ENCODE results near the gene CSTPP1. TPM values are rescaled to one million over a fixed set of nuclear protein-coding genes. Genes with fewer than 3 reads are reported as not detected.

The CSTPP1 gene
- total RNA-seq, 4 donors from 2014 or later: 35.3 to 51.9 (median 39.7) TPM

- H3K36me3 ChIP-seq: no peaks in the 10 kb centered on the region
- no peak overlapping the region for H3K27ac ChIP-seq
- TF ChIP-seq POLR2A (IDR thresholded peaks at IDR 0.05): no peak
- TF ChIP-seq CTCF (IDR thresholded peaks at IDR 0.05): no peak
- TF ChIP-seq EP300 (IDR thresholded peaks at IDR 0.05): no peak
- H3K4me3 ChIP-seq: no peak overlapping the region
- no peak for DNase-seq (ENCODE audit: low spot score in 2 of 2)
- H3K9me3 ChIP-seq: no peaks in the 10 kb centered on the region
- no peaks in the 10 kb centered on the region for H3K27me3 ChIP-seq
- peaks cover 0 to 30% (median 4%) of the 10 kb centered on the region in 4 donors for H3K4me1 ChIP-seq
These were observed 163.4 kb downstream of the CSTPP1 start for GRCh38 chr11:47099918-47100315.

DNA sequence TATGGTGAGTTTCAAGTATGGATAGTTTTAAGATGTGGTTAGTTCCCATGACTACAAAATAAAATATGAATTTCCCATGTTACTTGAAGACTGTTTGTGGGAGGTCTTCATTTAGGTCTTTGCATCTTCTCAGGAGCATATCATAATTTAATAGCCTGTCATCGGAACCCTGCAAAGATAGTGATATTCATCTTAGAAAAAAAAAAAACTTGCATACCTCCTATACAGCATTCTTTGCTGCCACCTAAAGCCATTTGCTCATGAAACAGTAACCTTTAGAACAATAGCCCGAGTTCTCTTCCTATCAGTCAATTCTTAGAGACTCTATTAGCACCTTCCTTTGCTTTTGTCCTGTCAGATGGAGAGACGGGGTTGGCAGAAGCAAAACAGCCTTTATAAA is 164.8 kb downstream of the CSTPP1 start:
- Histone ChIP-seq H3K36me3 (no peaks in the 10 kb centered on the region), H3K4me3 (no peak overlapping the region), H3K27me3 (no peaks in the 10 kb centered on the region), H3K27ac (no peak overlapping the region), H3K4me1 (peaks cover 0 to 36% (median 4%) of the 10 kb centered on the region in 4 donors), H3K9me3 (no peaks in the 10 kb centered on the region)
- TF ChIP-seq CTCF (IDR thresholded peaks at IDR 0.05): no peak
- no peak for TF ChIP-seq POLR2A (IDR thresholded peaks at IDR 0.05)
- TF ChIP-seq EP300 (IDR thresholded peaks at IDR 0.05): no peak
- WGBS, 2 donors: 76 to 81% methylated on average over 3 of the region's 3 CpGs
- no peak for DNase-seq (ENCODE audit: low spot score in 2 of 2)

DNA sequence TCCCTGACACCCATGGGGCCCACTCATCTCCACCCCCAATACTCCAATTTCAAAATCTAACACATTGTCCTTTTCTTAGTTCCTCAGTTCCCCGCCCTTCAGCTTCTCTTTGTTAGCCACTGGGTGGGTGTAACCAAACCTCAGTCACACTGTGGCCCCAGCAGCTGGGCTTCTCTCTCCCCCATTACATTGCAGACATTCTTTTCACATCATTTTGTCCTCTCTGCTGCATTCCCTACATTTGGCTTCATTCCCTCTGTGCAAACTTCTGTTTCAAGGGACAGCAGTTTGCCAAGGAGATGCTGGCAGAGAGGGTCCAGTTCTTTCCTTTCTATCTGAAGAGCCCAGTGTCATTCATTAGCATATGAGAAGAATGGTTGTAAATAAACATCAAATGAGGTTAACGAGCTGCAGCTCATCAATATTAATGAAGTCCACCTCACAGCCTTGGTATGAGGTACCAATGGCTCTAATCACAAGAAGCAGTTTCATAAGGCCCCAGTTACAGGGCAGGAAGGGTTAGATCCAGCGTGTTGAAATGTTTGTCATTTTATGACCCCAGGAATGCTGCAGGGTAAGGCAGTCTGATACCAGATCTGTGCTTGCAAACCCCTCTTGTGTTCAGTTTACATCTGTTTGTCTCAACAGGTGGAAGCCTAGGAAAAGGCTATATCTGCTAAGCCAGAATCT is 167.8 kb downstream of the CSTPP1 start:
- Histone ChIP-seq H3K27ac (peak overlapping the region in 2 of 4 donors; percentile 55 to 69), H3K27me3 (no peaks in the 10 kb centered on the region), H3K36me3 (no peaks in the 10 kb centered on the region), H3K4me3 (no peak overlapping the region), H3K4me1 (peaks cover 0 to 51% (median 9%) of the 10 kb centered on the region in 4 donors), H3K9me3 (no peaks in the 10 kb centered on the region)
- WGBS, 2 donors: 35 to 38% methylated on average over 3 of the region's 3 CpGs
- TF ChIP-seq CTCF (IDR thresholded peaks at IDR 0.05) (no peak), POLR2A (IDR thresholded peaks at IDR 0.05) (no peak), EP300 (IDR thresholded peaks at IDR 0.05) (no peak)
- no peak for DNase-seq (ENCODE audit: low spot score in 2 of 2)

DNA sequence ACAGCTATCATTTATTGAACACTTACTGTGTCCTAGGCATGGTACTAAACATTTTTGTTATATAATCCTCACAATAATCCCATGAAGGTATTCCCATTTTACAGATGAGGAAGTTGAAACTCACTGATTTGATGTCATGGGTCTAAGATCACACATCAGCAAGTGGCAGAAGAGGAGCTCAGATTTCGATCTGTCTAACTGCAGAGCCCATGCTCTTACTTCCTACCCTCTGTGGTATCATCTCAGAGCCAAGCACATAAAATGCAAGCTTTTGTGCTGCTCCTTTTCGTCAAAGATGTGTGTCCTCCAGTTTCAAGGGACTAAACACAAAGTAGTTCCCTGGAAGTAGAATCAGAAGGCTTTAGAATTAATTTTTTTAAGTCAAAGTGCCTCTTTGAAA is 169.0 kb downstream of the CSTPP1 start:
- WGBS, 2 donors: 72 to 93% methylated on average over 2 of the region's 2 CpGs
- Histone ChIP-seq H3K9me3 (no peaks in the 10 kb centered on the region), H3K27me3 (no peaks in the 10 kb centered on the region), H3K36me3 (no peaks in the 10 kb centered on the region), H3K27ac (peak overlapping the region in 1 of 4 donors; percentile 55), H3K4me3 (no peak overlapping the region), H3K4me1 (peaks cover 0 to 60% (median 9%) of the 10 kb centered on the region in 4 donors)
- no peak for DNase-seq (ENCODE audit: low spot score in 2 of 2)
- no peak for TF ChIP-seq POLR2A (IDR thresholded peaks at IDR 0.05)
- no peak for TF ChIP-seq EP300 (IDR thresholded peaks at IDR 0.05)
- no peak for TF ChIP-seq CTCF (IDR thresholded peaks at IDR 0.05)

DNA sequence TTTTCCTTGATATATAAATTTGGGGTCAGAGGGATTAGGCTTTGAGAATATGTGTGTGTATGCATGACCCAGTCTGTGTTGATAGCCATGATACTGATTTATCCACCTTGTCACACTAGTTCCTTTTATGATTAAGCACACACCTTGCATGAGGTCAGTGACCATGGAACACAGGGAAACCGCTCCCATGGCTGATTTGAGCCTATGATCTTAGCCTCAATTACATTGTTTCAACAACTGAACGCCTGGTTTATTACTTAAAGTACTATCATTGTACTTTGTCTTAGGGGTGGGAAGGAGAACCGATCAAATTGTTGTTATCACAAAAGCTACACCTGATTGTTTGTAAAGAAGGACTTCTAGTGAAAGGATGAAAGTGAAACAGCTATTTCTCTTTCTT is 169.4 kb downstream of the CSTPP1 start:
- Histone ChIP-seq H3K27ac (peak overlapping the region in 3 of 4 donors; percentile 15 to 56 (median 26)), H3K36me3 (no peaks in the 10 kb centered on the region), H3K4me3 (no peak overlapping the region), H3K9me3 (no peaks in the 10 kb centered on the region), H3K27me3 (no peaks in the 10 kb centered on the region), H3K4me1 (peaks cover 0 to 60% (median 9%) of the 10 kb centered on the region in 4 donors)
- DNase-seq (ENCODE audit: low spot score in 2 of 2): no peak
- TF ChIP-seq EP300 (IDR thresholded peaks at IDR 0.05) (no peak), POLR2A (IDR thresholded peaks at IDR 0.05) (no peak), CTCF (IDR thresholded peaks at IDR 0.05) (no peak)
- 92 to 94% methylated on average over 3 of the region's 3 CpGs for WGBS, 2 donors

All from tibial nerve (tissue), 4 donors.